OCI-LY1 (cell line): ENCODE measurements around the gene GOT1.

Source experiments
- EZH2 ChIP-seq: fragments of 200-600 bp; sonication (generic), shearing (Covaris generic); IDR thresholded peaks from 2 replicates; pipeline ENCODE4 v1.8.0; 2017; ENCODE audit warnings: borderline replicate concordance, mixed run types, mild to moderate bottlenecking, antibody characterized with exemption, low read length, moderate library complexity, mixed read lengths
- TF ChIP-seq, protein P1 (sequence below): fragments of 200-600 bp; sonication (generic), shearing (Covaris generic); IDR thresholded peaks from 2 replicates; pipeline ENCODE4 v1.5.1; 2017; ENCODE audit warnings: mild to moderate bottlenecking, antibody characterized with exemption, low read length, moderate library complexity, mixed read lengths

DNA sequence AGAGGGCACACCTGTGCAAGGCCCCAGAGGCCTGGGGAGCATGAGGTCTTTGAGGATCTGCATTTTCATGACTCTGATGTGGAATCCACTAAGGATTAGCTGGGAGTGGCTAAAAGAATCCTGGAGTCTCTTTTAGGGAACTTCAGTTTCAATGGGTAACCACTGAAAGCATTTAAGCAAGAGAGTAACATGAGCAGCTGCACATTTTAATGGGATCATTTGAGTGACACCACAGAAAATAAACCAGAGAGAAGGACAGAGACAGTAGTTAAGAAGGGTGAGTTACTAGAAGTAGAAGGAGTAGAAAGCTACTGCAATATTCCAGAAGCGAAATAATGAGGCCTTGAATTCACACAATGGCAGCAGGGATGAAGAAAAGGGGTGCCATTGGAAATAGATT lies 5.2 kb downstream of the GOT1 start:
- TF ChIP-seq, protein P1, sequence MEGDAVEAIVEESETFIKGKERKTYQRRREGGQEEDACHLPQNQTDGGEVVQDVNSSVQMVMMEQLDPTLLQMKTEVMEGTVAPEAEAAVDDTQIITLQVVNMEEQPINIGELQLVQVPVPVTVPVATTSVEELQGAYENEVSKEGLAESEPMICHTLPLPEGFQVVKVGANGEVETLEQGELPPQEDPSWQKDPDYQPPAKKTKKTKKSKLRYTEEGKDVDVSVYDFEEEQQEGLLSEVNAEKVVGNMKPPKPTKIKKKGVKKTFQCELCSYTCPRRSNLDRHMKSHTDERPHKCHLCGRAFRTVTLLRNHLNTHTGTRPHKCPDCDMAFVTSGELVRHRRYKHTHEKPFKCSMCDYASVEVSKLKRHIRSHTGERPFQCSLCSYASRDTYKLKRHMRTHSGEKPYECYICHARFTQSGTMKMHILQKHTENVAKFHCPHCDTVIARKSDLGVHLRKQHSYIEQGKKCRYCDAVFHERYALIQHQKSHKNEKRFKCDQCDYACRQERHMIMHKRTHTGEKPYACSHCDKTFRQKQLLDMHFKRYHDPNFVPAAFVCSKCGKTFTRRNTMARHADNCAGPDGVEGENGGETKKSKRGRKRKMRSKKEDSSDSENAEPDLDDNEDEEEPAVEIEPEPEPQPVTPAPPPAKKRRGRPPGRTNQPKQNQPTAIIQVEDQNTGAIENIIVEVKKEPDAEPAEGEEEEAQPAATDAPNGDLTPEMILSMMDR: no peak
- TF ChIP-seq EZH2: no peak
